Prostate gland (tissue), 2 donors: ENCODE measurements around the gene MRPL18.

ENCODE experiments used
- CTCF ChIP-seq, 4 experiments: fragments of 200-600 bp in 2 of 4; fragments of 450-650 bp in 2 of 4; sonication (generic) in 2 of 4; IDR thresholded peaks; 1 replicate in 3 of 4; 2 replicates in 1 of 4; pipeline ENCODE4 v1.5.1; 2016 to 2019; ENCODE audit warnings: antibody characterized with exemption in 4 of 4, mild to moderate bottlenecking in 2 of 4, moderate library complexity in 2 of 4
- POLR2A ChIP-seq: fragments of 450-650 bp; IDR thresholded peaks from one replicate; pipeline ENCODE4 v1.6.1; 2016; ENCODE audit warnings: antibody characterized with exemption, mild to moderate bottlenecking

GRCh38 chr6:159809149-159809548 lies 18.9 kb downstream of the MRPL18 start:
- TF ChIP-seq CTCF (IDR thresholded peaks at IDR 0.05) = no peak
- no peak for TF ChIP-seq POLR2A
